NT2/D1 (cell line): Measurements from ENCODE around the gene SLFN14.

ENCODE experiments used
- SUZ12 ChIP-seq: IDR thresholded peaks from 2 replicates; pipeline ENCODE4 v1.6.1; 2011; ENCODE audit not compliant: insufficient read length, insufficient read depth; ENCODE audit errors: extremely low read depth
- YY1 ChIP-seq: IDR thresholded peaks from 2 replicates; pipeline ENCODE4 v1.6.1; 2011; ENCODE audit not compliant: insufficient read length, insufficient read depth
- ZNF274 ChIP-seq: IDR thresholded peaks from 2 replicates; pipeline ENCODE4 v1.6.1; 2011; ENCODE audit warnings: mild to moderate bottlenecking, low read depth, low read length

- no peak for TF ChIP-seq ZNF274
- TF ChIP-seq SUZ12, result no peak
- TF ChIP-seq YY1, result no peak
Measured at GRCh38 chr17:35534576-35535093, 26.0 kb downstream of the SLFN14 start.
